IPS DF 19.7 (cell line): ENCODE results near the gene CCNY.

Experiments used
- DNase-seq: peaks from one replicate; pipeline ENCODE4 v3.0.0-alpha.2; 2013; ENCODE audit warnings: low read depth, low spot score

CCNY gene

GRCh38 chr10:35614312-35614711 is 278.0 kb downstream of the CCNY start:
- DNase-seq: no peak
